NCI-H2171 (cell line): ENCODE data around the gene GATA6.

Experiments
- DNase-seq: peaks from one replicate; lab custom pipeline; 2025; lab: John Stamatoyannopoulos, UW

Gene GATA6

DNA sequence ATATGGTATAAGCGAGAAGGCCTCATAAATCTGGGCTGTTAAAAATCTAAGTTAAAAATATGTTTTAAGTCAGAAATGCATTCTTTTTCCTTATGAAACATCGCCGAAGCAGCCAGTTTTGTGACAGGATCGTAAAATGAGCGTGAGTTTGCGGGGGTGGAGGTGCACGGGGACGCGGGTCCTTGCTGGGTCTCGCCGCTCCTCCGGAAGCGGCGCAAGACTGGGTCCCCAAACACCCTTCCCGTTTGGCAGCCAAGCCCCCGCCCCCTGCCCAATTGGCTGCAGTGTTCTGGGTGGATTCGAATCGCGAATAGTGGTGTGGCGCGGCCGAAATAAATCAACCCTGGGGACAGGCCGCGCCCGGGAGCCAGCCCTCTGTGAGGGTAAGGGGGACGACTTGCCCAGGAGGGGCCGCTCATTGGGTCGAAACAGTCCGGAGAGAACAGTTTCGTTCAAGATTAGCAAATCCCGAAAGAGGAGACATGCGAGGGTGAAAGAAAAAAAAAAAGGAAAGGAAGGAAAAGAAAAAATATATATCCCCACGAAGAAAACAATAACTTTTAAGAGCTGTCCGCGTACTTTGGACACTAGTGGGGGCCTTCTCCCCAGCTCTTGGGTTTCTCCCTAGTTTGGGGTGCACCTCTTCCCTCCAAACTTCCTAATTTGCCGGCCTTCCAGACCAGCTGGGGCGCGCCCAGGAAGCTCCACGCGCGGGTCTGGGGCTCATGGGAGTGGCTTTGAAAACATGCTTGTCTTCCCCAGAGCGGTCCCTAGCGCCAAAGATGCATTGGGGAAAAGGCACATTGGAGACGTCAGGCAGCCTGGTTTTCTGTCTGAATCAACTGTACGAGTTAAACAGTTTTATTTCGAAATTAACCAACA lies 3.1 kb upstream of the GATA6 start:
- no peak for DNase-seq

DNA sequence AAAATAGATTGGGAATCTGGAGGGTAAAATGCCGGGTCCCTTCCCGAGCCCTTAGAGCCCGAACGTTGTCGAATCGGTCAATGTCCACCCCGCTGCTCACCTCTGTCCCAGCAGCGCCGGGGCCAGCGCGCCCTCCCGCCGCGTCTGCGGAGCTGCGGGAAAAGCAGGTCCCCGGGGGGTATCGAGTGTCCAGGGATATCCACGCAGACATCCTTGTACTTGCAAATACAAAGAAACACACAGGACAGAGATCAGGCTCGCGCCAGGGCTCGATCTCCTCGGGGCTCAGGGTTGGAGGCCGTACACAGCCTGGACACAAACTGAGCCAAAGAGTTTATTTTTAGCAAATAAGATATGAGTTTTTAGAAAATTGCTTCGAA lies 2.3 kb upstream of the GATA6 start:
- DNase-seq = no peak

DNA sequence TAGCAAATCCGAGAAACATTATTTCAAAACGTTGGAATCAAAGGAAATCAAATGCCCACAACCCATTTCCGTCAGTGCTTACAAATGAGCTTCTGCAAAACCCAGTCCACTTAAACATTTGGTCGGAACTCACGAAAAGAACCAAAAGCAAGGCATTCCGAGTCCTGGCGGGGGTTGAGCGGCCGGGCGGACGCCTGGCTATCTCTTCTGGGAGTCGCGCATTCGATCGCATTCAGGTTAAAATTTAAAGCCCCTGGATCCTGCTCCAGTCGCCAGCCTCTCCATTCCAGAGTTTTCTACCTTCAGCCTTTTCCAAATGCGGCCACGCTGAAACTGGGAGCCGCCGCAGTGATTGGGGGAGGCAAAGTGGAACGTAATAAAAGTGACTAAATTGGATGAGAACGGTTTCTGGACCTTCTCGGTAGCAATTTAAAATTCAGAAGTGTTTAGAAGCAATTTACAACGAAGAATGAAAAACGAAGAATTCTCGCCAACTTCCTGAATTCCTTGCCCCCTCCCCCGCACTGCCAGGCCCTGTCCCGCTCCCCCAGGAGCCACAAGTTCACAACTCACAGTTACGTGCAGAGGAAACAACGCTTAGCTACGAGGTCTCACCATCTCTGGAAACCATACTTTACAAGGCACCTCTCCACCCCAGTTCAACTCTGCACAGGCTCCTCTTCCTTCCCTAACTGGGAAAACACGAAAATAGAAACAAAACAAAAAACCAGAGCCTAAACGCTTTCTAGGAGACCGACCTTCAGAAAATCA lies 1.7 kb upstream of the GATA6 start:
- DNase-seq = no peak

DNA sequence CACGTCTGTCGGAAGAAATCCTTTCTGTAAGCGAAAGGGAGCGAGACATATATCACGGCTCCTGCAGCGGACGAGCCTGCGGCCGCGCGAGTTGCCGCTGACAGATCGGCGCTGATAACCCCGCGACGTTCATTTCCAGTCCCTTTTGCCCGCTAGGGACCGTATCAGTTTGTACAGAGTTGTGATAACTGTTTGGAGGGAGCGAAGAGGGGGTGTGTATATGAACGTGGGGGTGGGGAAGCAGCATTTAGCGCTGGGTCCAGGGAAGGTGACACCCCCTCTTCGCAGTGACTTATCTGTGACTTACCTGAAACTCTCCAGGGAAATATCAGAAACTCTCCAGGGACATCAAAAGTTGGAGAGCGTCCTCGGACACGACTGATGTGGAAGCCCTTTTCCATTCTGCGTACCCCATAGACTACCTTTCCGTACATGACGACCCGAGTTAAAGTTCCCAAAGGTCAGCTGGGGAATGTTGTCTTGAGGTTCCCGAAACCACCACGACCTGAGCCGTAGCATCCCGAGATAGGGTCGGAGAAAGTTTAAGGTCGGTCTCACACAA lies 948 bp upstream of the GATA6 start:
- no peak for DNase-seq

DNA sequence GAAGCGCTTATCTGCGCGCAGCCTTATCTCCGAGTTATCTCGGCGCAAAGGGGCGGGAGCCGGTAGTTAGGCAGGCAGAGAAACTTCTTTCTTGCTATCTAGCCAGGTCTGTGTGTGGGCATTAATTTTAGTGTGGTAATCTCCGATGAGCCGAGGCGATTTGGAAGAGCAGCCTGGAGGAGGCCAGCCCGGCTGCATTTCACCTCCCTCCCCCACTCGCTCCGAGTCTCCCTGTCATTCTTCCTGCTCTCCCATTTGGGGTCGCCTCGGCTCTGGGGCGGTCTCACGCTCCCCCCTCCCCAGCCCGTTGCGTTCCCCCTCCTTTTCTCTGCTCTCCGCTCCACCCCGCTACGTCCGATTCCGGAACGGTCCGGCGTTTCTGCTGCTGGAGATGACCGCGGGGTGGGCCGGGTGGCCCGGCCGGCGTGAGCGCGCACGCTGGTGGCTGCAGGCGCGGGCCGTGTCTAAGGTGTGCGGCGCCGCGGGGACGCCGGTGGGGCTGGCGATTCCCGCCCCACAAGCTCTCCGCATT lies 566 bp downstream of the GATA6 start:
- no peak for DNase-seq

DNA sequence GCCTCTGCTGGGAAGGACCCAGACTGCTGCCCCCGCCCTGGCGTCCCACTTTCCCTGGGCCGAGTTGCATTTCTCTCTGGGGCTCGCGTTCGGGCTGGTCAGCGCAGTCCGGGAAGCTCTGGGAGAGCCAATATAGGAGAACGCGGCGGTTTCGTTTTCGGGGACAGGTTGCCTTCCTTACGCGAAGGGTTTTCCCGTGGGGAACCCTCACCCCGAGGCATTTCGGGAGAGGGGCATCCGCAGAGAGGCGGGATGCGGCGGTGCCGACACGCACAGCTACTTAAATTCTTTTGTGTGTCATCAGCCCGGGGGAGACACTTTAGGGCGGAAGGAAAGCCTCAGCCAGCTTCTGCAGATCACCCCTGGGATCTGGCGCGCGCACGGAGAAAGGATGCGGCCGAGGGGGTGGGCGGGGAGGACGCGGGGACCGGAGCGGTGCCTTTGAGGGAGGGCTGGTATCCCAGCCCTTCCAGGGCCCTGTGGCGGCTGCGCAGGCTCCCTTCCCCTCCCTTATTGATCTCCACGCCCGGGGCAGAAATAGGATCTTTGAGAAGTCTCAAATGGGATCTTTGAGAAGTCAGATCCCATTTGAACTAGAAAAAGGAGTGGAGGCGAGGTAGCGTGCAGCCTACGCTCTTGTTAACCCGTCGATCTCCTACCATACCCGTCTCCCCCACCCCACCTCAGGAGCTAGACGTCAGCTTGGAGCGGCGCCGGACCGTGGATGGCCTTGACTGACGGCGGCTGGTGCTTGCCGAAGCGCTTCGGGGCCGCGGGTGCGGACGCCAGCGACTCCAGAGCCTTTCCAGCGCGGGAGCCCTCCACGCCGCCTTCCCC lies 1.2 kb downstream of the GATA6 start:
- DNase-seq = no peak

DNA sequence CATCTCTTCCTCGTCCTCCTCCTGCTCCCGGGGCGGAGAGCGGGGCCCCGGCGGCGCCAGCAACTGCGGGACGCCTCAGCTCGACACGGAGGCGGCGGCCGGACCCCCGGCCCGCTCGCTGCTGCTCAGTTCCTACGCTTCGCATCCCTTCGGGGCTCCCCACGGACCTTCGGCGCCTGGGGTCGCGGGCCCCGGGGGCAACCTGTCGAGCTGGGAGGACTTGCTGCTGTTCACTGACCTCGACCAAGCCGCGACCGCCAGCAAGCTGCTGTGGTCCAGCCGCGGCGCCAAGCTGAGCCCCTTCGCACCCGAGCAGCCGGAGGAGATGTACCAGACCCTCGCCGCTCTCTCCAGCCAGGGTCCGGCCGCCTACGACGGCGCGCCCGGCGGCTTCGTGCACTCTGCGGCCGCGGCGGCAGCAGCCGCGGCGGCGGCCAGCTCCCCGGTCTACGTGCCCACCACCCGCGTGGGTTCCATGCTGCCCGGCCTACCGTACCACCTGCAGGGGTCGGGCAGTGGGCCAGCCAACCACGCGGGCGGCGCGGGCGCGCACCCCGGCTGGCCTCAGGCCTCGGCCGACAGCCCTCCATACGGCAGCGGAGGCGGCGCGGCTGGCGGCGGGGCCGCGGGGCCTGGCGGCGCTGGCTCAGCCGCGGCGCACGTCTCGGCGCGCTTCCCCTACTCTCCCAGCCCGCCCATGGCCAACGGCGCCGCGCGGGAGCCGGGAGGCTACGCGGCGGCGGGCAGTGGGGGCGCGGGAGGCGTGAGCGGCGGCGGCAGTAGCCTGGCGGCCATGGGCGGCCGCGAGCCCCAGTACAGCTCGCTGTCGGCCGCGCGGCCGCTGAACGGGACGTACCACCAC lies 2.1 kb downstream of the GATA6 start:
- no peak for DNase-seq

DNA sequence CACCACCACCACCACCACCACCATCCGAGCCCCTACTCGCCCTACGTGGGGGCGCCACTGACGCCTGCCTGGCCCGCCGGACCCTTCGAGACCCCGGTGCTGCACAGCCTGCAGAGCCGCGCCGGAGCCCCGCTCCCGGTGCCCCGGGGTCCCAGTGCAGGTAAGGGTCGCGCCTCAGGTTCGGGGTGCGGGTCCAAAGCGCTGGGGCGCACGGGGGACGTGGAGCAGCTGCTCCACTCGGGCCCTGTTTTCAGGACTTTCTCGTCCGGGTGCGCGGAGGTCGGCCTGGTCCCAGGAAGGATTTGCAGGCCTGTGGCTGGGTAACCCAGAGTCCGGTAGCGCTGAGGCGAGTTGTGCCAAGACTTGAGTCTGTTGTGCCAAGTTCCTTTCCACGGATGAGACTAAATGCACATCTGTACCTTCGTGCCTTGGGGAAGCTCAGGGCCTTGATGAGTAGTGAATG lies 2.8 kb downstream of the GATA6 start:
- no peak for DNase-seq

DNA sequence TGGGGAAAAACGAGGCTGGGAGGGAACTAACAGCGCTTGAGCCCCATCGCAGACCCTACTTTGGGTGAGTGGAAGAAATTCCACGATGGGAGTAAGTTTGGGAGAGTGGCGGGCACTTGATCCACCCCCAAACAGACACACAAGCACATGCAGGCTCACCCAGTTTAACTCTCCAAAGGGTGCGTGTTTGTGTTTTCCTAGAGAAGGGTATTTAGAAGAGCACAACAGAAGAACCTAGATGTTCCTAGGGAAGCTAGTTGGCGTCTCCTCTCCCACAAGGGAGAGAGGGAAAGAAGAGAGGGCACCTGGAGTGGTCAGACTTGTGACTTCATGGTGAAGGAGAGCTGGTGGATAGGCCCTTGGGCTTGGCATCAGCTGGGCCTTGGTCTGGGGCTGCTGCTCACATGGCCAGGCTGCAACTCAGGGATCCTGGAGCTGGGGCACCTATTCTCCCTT lies 3.2 kb downstream of the GATA6 start:
- no peak for DNase-seq

DNA sequence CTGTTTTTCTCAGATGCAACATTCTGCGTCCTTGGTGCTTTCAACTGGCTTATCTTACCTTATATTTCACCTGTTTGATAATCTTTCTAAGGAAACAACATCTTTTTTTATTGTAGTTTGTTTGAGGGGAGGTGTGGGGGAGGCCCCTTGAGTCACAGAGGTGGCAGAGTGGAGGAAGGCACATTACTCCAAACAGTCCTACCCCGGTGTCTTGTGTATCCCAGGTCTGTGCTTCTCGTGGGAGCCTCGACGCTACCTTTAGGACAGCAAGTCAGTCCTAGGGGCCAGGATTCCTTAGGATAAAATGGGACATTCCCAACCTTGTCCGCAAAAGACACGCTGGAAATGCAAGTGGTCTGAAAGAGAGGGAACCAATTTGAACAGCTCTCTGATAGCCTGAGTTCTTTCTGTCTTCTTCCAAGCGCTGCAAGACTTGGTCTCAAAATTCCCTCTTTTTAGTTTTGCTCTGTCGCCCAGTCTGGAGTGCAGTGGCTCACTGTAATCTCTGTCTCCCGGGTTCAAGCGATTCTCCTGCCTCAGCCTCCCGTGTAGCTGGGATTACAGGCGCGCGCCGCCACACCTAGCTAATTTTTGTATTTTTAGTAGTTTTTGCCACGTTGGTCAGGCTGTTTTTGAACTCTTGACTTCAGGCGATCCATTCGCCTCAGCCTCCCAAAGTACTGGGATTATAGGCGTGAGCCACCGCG lies 4.0 kb downstream of the GATA6 start:
- DNase-seq = no peak

DNA sequence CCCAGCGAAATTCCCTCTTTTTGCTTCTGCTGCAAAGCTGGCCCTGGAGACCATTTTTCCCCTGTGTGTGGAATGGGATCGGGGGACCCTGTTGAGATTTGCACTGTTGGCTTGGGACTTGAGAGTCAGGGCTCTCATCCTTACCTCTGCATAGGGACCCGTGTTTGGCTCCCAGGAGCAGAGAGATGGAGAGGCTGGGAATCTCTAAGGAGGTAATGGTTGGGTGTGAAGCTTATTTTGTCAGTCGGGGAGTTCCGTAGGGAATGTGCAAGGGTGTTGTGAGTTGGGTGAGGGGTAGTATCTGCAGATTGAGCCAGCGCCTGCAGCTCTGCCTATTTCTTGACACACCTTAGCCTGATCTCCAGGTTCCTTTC lies 4.5 kb downstream of the GATA6 start:
- no peak for DNase-seq

DNA sequence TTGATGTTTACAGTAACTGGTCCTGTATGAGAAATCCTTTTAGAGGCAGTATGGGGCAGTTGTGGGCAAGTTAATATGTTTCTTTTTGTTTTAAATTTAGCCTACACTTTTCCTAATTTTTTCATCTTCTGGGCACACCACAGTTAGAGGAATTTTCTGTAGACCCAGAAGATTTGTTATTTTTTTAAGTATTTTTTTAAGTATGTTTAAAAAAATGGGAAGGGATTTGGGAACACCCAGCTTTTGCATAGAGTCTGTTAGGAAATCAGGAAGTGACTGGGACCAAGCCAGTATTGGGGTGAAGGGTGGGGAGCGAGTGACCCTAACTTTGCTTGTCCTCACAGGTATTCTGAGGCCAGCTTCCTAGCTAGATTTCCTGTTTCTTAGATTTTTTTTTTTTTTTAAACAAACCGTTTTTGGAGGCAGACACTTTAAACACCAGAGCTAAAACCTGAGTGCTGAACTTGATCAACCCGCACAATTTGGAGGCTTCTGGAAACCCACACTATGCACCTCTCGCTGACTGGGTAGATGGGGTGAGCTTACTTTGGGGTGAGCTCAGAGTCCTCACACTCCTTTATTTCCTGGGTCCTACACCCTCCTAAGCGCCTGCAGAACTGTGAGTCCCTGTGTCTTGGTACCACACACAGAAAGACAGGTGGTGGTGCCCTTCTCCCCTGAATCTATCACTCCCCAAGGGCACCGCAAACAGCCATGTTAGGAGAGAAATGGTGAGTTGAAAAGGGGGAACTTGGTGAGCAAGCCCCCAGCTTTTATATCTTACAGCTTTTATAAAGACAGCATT lies 5.2 kb downstream of the GATA6 start:
- no peak for DNase-seq

DNA sequence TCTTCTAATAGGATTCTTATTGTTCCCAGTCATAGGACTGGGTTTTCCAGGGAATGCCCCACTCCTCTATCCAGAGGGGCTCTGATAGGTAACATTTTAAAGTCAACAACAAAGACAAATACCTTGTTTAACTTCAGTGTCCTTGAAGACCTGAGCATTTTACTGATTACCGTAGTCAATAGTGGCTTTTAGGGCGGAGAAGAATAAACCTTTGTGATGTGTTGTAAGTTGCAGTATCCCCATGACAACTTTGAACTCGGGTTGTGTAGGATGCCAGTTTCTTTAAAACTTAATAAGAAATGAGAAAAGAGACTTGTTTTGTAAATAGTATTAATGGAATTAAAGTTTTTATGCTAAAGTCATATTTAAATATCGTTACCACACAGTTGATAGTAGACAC lies 6.0 kb downstream of the GATA6 start:
- no peak for DNase-seq

DNA sequence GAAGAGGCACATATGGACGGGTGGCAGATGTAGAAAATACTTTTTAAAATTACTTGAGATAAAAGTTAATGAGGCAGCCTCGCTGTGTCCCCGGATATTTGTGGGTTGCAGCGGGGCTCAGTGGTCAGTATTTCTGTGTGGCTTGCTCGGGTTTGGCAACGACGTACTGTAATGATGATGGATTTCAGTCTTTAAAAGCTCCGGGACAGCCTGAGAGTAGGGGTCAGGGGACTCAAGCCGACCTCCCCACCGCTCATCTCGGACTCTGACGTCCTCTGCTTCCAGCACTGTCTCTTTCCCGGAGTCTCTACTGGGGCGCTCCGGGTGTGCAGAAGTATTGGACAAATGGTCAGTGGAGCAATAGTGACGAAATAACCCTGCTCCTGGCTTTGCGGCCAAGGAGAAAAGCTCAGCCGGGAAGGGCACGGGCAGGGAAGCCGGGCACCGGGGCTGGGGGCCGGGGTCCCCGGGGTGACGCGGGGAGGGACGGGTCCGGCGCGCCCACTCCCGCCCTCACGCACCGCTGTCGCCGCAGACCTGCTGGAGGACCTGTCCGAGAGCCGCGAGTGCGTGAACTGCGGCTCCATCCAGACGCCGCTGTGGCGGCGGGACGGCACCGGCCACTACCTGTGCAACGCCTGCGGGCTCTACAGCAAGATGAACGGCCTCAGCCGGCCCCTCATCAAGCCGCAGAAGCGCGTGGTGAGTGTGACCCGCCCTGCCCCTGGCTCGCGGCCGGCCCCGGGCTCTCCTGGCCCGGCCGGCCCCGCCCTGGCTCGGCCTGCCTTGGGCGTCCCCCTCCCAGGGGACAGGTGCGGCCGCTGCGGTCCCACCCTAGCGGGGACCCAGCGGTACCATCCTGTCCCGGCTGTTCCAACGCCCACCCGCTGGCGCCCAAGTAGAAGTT lies 7.3 kb downstream of the GATA6 start:
- no peak for DNase-seq

DNA sequence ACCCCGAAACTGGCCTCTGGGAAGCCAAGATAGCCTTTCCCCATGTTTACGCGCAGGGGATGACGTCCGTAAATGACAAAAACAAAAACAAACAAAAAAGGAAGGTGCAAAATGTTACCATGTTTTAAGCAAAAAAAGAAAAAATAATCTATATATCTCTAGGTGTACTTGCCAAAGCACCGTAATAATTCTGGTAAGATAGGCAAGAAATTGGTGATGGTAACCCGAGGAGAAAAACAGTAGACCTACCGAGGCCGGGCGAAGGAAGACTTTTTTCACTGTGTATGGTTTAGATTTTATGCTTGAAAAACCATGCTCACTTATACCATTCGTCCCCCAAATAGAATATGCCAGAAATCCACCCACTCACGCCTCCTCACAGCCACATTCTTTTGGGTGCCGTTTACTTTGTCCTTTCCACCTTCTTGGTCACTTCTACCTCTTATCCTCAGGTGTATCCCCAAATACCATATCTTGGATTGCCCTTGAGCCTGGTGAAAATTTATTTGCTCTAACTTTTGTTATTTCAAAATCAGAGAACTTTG lies 8.0 kb downstream of the GATA6 start:
- no peak for DNase-seq

DNA sequence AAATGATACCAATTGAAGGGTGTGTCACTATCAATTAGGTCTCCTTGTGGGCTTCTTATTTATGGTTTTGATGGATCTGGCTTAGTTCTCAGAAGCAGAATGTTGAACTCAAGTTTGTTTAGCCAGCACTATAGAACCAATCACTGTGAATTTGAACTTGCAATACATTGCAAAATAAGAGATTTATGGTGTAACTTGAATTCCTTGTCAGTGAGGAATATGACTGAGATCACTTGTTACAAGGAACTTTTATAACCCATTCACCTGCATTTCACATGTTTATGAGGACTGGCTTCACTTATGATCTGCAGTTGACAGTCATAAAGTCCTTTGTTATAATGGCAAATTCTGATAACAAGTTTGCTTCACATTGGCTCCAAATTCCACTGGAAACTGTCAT lies 9.8 kb downstream of the GATA6 start:
- no peak for DNase-seq

DNA sequence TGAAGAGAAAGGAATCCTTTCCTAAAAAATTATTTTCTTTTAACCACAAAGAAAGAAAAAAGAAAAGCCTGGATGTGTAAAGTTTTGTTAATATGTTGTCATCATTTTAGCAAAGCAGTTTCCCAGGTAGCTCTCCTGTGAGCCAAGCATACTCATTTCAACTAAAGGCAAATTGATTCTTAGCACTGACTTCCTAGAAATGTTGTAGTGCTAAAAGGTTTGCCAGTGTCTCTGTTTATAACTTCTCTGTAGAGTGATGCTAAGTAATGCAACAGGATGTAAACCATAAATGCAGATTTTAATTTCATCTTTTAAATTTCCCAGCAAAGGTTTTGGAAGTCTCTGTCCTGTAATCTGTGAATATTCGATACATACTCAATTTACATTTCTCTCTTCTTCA lies 10.2 kb downstream of the GATA6 start:
- DNase-seq = no peak

DNA sequence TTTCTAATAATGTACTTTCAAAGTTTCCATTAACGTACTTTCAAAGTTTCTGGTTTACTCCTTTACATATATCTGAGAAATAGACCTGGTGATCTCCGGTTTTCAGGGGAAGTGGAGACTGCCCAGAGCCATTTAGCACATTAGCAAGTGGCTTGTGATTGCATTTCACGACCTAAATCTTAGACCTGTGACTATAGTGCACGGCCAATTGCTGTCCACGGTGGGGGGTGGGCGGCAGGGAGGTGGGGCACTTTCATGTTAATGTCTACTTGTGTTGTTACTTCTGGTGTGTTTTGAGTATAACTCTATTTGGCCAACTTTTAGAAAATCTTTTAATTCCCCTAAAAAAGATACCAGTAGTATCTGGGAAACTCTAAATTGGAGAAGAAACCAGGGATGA lies 11.3 kb downstream of the GATA6 start:
- DNase-seq = no peak
